Endometrial microvascular endothelial cells (primary cell): ENCODE measurements around the gene L1CAM. TPM values are rescaled to one million over a fixed set of nuclear protein-coding genes. Genes with fewer than 3 reads are reported as not detected.

Source experiments
- in situ Hi-C: cut with HindIII; loops from 2 replicates; pipeline ENCODE4 v1.10.0; 2017; ENCODE audit warnings: low sequenced_read_pairs, low pct_unique_long_range_greater_than_20kb; ENCODE audit errors: inconsistent ontology term
- total RNA-seq: library from RNA; depleted of rRNA; stranded (reverse); fragments of >200 nt; gene quantifications from one replicate; pipeline ENCODE4 v1.2.3, GENCODE V29; 2015; ENCODE audit errors: inconsistent ontology term

Gene L1CAM
- total RNA-seq, 1 donor from 2014 or later = not detected

DNA sequence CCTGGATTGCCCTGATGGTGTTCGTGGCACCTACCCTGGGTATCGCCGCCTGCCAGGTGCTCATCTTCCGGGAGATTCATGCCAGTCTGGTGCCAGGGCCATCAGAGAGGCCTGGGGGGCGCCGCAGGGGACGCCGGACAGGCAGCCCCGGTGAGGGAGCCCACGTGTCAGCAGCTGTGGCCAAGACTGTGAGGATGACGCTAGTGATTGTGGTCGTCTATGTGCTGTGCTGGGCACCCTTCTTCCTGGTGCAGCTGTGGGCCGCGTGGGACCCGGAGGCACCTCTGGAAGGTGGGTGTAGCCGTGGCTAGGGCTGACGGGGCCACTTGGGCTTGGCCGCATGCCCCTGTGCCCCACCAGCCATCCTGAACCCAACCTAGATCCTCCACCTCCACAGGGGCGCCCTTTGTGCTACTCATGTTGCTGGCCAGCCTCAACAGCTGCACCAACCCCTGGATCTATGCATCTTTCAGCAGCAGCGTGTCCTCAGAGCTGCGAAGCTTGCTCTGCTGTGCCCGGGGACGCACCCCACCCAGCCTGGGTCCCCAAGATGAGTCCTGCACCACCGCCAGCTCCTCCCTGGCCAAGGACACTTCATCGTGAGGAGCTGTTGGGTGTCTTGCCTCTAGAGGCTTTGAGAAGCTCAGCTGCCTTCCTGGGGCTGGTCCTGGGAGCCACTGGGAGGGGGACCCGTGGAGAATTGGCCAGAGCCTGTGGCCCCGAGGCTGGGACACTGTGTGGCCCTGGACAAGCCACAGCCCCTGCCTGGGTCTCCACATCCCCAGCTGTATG lies 20.3 kb upstream of the L1CAM start:
- in situ Hi-C loops = no loop called here

DNA sequence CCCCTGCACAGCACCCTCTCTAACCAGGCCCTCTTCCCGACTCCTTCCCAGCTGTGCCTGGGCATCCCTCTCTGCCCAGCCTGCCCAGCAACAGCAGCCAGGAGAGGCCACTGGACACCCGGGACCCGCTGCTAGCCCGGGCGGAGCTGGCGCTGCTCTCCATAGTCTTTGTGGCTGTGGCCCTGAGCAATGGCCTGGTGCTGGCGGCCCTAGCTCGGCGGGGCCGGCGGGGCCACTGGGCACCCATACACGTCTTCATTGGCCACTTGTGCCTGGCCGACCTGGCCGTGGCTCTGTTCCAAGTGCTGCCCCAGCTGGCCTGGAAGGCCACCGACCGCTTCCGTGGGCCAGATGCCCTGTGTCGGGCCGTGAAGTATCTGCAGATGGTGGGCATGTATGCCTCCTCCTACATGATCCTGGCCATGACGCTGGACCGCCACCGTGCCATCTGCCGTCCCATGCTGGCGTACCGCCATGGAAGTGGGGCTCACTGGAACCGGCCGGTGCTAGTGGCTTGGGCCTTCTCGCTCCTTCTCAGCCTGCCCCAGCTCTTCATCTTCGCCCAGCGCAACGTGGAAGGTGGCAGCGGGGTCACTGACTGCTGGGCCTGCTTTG lies 19.6 kb upstream of the L1CAM start:
- in situ Hi-C loops = no loop called here

DNA sequence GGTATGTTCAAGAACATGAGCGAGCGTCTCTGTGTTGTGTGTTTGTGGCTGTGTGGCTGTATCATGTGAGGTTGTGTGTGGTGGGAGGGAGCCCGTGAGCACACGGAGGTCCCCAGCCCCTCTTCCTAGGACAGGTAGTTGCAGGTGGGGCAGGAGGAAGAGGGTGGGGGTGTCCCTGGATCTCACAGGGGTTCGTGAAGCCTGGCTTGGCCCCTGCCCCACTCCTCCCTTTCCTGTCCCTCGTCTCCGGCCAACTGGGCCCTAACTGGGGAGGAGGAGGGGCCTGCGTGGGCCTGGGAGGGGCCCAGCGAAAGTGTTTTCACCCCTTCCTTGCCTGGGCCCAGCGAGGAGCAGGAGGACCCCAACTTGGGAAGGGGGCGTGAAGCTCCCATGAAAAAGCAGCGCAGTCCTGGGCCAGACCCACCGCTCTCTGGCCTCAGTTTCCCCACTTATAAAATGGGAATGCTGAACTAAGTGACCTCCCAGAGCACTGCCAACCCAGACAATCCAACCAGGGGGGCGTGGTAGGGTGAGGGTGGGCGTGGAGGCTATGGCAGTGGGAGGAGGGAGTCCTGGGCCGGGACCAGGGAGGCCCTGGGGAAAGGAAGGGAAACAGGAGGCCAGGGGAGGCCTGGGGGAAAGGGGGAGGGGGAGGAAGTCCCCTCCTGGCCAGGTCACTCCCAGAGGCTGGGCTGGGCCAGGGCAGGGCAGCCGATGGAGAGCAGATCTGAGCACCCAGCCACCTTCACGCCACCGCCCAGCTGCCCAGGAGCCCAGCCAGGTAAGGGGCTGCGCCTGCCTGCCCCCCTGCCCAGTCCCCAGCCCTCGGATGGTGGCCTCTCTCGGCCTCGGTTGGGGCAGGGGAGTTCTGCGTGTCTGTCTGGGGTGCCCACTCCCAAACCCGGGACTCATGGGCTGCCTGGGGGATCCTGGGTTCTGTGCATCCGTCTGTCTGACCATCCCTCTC lies 18.3 kb upstream of the L1CAM start, which contains the start of gene AVPR2:
AVPR2 (plus strand) TSS at position 683 of the 967 bp plus-strand sequence. CDS start 473 bp downstream, outside the sequence.
- in situ Hi-C loops = no loop called here

DNA sequence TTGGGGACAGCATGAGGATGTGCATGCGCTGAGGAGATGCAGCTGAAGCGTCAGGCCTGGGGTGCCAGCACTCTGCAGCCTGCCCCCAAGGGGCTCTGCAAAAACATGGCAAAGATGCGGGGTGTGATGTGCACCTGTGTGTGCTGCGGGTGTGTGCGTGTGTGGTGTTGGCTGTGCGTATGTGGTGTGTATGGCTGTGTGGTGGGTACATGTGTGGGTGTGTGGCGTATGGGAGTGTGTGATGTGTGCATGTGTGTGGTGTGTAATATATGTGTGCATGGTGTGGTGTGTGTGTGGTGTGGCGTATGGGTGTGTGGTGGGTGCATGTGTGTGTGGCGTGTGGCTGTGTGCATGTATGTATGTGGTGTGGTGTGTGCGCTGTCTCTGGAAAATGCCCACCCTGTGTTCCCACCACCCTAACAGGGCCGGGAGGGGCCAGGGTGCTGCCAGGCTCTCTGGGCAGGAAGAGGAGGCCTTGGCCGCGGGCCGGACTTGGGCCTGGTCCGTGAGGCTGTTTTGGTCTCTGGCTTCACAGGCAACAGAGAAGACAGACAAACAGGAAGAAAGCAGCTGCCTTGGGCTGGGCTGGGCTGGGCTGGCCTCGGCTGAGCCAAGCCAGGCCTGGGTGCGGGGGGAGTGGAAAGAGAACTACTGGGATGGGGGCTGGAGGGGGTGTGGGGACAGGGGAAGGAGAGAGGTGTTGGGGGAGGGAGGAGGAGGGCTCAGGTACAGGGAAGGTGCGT lies 17.4 kb upstream of the L1CAM start:
- in situ Hi-C loops = no loop called here

DNA sequence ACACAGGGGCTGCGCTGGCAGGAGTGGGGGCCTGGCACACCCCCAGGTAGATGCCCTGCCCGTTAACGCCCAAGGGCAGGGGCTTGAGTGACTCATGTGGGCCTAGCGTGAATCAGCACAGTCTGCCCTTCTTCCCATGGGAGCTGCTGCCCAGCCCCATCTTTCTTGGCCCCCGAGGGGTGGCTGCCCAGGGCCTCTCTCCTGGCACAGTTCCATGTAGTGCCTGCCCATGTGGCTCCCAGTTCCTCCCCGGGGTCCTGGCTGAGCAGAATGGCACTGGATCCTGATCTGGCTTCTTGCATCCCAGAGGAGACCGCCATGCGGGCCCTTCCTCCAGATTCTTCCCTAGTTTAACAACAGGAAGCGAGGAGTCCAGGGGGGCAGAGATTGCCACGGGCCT lies 16.4 kb upstream of the L1CAM start:
- in situ Hi-C loops = no loop called here

DNA sequence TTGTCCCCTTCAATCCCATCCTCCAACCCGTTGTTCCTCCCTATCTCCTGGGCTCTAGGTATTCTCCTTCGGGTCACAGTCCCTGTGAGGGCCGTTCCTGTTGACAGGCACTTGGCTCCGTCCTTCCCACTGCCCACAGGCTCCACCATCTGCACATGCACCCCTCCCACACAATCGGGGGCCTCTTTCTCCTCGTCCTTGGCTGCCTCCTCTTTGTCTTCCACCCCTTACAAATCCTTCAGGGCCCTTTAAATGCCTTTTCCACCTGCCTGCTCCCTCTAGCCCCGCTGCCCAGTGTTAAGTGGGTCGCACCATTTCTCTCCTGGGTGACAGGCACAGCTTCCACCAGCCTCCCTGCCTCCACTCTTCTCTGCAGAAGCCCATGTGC lies 15.8 kb upstream of the L1CAM start:
- in situ Hi-C loops = no loop called here

DNA sequence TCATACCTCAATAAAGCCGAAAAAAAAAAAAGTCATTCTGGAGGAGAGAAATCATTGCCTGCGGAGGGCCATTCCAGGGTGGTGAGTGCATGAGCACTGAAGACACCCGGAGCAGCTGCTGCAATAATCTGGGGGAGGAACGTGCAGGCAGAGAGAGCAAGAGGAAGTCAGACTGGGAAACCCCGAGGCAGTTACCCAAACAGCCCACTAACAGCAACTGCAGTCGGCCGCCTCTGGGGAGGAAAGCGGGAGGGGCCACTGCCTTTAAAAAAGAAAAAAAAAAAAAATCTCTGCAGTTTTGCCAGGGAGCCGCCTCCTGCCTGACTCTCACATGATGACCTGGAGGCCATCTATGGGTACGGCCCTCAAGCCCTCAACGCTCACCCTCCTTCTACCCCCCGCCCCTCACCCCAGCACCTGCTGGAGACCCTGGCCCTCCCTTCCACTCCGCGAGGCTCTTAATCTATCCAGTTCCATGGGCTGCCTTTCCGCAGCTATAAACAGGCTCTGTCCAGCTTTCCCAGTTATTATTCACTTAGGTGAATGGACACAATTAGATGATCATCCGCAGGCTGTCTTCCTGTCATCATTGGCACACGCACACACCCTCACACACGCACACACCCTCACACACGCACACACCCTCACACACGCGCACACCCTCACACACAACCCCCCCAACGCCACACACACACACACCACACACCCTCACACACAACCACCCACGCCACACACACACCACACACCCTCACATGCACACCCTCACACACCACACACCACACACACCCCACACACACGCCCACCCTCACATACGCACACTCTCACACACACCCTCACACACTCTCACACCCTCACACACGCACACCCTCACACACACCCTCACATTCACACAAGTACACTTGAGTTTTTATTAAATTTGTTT lies 15.1 kb upstream of the L1CAM start:
- in situ Hi-C loops = no loop called here

DNA sequence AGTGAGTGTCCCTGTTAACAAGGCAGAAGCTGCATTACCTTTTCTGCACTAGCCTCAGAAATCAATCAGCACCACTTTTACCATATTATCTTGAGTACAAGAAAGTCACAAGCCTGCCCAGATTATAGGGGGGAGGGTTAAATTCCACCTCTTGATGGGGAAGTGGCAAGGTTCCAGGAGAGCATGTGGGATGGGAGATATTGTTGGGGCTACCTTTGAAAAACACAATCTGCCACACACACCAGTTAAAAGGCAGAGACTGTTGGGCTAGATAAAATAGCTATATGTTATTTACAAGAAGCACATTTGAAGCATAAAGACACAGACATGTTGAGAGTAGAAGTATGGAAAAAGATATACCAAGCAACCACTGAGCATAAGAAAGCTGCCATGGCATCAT lies 11.9 kb upstream of the L1CAM start:
- in situ Hi-C loops = no loop called here

DNA sequence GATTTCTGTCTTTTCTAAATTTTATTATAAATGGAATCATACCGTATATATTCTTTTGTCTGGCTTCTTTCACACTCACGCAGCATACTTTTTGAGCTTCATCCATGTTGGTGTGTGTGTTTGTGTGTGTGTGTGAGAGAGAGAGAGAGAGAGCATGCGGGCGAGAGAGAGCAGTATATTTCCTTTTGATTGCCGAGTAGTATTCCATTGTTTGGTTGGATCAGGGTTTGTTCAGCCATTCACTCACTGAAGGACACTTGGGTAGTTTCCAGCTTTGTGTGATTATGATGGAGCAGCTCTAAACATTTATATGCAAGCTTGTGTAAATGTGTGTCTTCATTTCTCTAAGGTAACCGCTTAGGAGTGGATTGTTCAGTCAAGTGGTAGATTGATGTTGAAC lies 3.1 kb upstream of the L1CAM start:
- in situ Hi-C loops = no loop called here

DNA sequence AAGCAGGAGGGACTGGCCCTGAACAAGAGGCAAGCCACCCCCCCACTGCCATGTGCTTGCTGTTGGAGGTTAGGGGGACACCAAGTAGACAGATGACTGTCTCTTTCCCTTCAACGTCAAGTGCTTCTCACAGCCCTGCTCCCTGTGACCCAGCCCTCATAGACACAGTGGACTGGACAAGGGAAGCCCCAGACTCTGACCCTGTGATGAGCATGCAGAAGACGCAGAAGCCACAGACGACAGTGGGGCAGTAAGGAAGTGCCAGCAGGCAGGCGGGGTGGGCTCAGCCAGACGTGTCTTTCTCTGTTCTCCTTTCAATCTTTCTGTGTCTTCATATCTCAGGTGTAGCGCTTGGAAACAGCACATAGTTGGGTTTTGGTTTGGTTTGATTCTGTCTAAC lies 2.4 kb upstream of the L1CAM start:
- in situ Hi-C loops = no loop called here

DNA sequence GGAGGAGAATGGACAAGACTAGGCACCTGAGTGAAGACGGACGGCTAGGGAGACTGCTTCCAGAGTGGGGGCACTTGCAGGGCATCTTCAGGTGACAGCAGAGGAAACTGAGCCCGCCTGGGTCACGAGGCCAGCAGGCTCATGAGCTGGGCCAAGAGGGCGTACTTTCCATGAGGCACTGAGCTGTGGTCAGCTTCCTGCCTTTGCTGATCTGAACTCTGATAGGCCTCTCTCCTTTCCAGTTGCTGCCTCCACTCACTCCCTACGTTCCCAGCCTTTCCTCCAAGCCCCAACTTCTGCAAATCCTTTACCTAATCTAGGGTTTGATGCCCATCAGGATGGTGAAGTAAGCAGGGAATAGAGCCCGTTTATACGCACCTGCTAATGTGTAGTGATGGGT lies 1.4 kb upstream of the L1CAM start:
- in situ Hi-C loops = no loop called here

DNA sequence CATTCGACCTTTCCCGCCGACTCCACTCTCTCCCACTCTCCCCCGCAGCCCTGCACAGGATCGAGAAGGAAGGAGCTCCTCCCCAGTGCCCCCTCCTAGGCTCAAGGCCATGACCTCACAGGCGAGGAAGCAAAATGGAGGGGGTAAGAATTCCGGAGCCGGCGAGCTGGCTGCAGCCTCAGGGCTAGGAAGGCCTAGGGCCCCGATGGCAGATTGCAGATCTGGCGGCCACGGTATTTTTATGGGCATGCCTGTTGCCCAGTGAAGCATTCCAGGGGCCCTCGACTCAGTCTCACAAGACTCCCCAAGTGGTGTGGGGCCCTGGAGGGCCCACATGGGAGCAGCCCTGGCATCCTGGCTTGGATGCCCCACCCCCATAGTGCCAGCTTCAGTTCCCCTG lies 942 bp upstream of the L1CAM start:
- in situ Hi-C loops = no loop called here

DNA sequence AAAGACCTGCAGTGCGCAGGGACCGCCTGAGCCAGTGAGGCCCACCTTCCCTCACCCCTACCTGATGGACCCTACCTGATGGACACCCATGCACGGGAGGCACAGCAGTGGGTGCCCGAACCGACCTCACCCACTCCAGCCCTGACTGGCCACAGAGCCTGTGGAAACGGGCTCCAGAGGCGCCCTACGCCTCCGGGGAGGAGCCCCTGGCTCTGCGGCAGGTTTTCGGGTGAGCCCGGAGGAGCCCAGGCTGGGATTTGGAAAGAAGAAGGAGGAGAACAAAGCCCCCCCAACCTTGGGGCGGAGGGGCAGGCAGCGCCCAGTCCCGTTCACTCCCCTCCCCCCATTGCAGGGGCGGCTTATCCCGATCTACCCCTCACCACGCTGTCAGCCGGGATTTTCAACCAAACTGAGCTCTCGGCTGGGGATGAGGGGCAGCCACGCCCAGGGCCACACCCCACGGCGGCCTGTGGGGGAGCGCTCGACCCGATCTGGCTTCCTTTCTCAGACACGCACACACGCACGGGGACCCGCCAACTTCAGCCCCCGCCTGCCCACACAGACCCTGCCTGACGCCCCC lies 675 bp downstream of the L1CAM start:
- in situ Hi-C loops = no loop called here

DNA sequence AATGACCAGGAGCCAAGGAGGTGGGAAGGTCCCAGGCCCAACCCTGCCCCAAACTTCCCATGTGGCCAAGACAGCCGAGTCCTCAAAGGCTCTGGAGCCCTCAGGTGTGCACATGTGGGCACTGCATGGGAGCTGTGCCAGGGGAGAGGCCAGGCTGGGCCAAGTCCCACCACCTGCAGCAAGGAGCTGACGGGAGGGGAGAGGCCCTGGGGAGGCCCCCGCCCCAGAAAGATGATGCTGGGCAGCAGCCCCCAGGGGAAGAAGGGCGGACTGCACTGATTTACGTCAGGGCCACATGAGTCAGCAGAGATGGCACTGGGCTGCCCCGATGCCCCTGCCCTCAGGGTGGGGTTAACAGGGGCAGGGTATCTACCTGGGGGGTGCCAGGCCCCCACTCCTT lies 1.4 kb downstream of the L1CAM start:
- in situ Hi-C loops = no loop called here

DNA sequence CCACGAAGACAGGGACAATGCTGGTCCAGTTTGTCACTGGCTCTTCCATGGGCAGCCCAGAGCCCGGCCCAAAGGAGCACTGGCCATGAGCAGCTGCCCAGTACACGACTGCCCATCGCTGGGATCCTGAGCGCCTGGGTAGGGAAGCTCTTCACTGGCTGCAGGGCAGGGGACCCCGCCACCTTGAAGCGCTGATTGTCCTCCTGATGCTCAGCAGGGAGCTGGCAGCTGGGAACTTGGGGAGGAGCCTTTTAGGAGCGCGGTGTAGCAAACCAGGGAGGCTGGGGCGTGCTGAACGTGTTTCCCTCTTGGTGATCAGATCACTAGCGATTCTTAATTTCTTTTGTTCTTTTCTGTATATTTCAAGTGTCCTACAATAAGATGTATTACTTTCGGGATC lies 1.8 kb downstream of the L1CAM start:
- in situ Hi-C loops = no loop called here

DNA sequence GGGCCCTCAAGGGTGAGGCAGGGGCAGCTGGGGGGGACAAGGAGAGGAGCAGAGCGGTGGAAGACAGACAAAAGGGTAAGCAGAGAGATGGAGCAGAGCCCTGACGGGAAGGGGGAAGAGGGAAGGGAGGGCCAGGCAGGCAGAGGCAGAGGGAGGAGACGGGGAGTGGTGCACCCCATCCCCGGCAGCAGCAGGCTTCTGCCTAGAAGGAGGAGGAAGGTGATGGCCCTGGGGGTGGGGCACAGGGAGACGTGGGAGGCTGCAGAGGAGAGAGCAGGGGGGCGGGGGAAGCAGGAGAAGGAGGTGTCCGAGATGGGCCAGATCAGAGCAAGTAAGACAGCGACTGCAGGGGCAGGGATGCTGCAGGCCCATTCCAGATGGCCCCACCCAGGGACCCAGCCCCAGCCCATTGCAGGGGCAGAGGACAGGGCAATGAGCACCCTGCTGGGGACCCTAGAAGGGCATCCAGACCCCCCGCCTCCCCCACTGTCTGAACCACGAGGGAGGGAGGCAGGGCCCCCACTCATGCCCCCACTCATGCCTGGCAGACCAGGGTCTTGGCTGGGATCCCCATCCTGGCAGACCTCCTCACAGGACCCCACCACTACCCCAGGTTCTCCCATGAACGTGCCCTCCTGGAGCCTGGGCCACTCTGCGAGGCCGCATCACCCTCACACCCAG lies 2.7 kb downstream of the L1CAM start:
- in situ Hi-C loops = no loop called here

DNA sequence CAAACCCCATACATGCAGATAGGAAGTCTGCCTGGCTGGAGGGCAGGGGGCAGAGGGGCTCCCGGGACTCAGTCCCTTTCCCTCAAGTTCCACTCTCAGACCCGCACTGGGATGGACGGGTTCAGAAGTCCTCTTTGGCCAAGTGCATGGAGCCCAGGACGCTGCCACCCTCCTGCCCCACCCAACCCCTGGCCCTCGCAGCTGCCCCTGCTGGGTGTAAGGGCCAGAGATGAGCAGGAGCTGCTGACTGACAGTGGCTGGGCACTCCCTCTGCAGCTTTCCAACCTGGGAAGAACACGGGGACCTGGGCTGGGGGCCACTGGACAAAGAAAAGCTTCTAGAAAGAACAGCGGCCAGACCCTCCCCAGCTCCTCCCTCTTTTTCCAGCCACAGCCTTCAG lies 3.4 kb downstream of the L1CAM start:
- in situ Hi-C loops = no loop called here
